DND-41 (cell line): ENCODE results near the gene ROGDI.

ENCODE experiments used
- ATAC-seq: fragments of 200-7000 bp; cut with Tn5 transposase; 3 replicates; pipeline ENCODE4 v1.9.1; 2021; ENCODE audit warnings: low read depth; ENCODE audit not compliant: insufficient read depth
- DNase-seq: peaks from one replicate; pipeline ENCODE4 v3.0.0-alpha.2; 2020
- H2AFZ ChIP-seq: 2 replicates; pipeline ENCODE4 v1.6.0; 2012; ENCODE audit warnings: low read depth, low read length
- H3K27ac ChIP-seq: 2 replicates; pipeline ENCODE4 v1.5.1; 2012; ENCODE audit warnings: low read length, inconsistent platforms
- H3K27me3 ChIP-seq: fragments of 200-600 bp; sonication (generic); 2 replicates; pipeline ENCODE4 v1.6.0; 2012; ENCODE audit warnings: low read length, mild to moderate bottlenecking, inconsistent platforms; ENCODE audit not compliant: insufficient read depth, poor library complexity
- H3K36me3 ChIP-seq: 2 replicates; pipeline ENCODE4 v1.5.1; 2012; ENCODE audit warnings: low read length, inconsistent platforms; ENCODE audit not compliant: insufficient read depth
- H3K4me1 ChIP-seq: 2 replicates; pipeline ENCODE4 v1.5.1; 2012; ENCODE audit warnings: mild to moderate bottlenecking, low read length; ENCODE audit not compliant: insufficient read depth
- H3K4me2 ChIP-seq: 2 replicates; pipeline ENCODE4 v1.6.0; 2012; ENCODE audit warnings: mild to moderate bottlenecking, moderate library complexity, low read length, inconsistent platforms; ENCODE audit not compliant: insufficient read depth
- H3K4me3 ChIP-seq, 2 experiments: fragments of 200-600 bp in 1 of 2; shearing (Covaris generic) in 1 of 2; 2 replicates each; pipeline ENCODE4 v1.5.1; 2012 to 2016; ENCODE audit warnings: inconsistent platforms in 2 of 2, low read length in 2 of 2, mild to moderate bottlenecking in 2 of 2, low read depth in 1 of 2, moderate library complexity in 1 of 2
- H3K79me2 ChIP-seq: 2 replicates; pipeline ENCODE4 v1.6.0; 2012; ENCODE audit warnings: low read length, inconsistent platforms; ENCODE audit not compliant: insufficient read depth
- H3K9ac ChIP-seq: 2 replicates; pipeline ENCODE4 v1.6.0; 2012; ENCODE audit warnings: low read depth, mild to moderate bottlenecking, inconsistent platforms, low read length, moderate library complexity
- H3K9me3 ChIP-seq: 2 replicates; pipeline ENCODE4 v1.5.1; 2012; ENCODE audit warnings: low read length, moderate library complexity, mild to moderate bottlenecking, inconsistent platforms; ENCODE audit not compliant: insufficient read depth, severe bottlenecking
- H4K20me1 ChIP-seq: 2 replicates; pipeline ENCODE4 v1.6.0; 2012; ENCODE audit warnings: low read length; ENCODE audit not compliant: insufficient read depth
- CTCF ChIP-seq: IDR thresholded peaks from 2 replicates; pipeline ENCODE4 v1.5.1; 2012; ENCODE audit warnings: borderline replicate concordance, low read length, moderate library complexity, mild to moderate bottlenecking; ENCODE audit not compliant: poor library complexity, severe bottlenecking; ENCODE audit errors: extremely low read depth
- EZH2 ChIP-seq: IDR thresholded peaks from 3 replicates; pipeline ENCODE4 v1.6.1; 2012; ENCODE audit warnings: borderline replicate concordance, low read depth, mild to moderate bottlenecking, moderate library complexity, low read length, inconsistent platforms; ENCODE audit not compliant: severe bottlenecking

The ROGDI gene

GRCh38 chr16:4749700-4750257 is 52.7 kb downstream of the ROGDI start:
- no peaks in the 10 kb centered on the region for H3K9me3 ChIP-seq
- H3K4me3 ChIP-seq, result no peak overlapping the region
- no peak overlapping the region for H3K9ac ChIP-seq
- no peaks in the 10 kb centered on the region for H3K4me1 ChIP-seq
- no peak for TF ChIP-seq EZH2
- no peak for TF ChIP-seq CTCF
- no peak for DNase-seq
- no peak overlapping the region for H2AFZ ChIP-seq
- no peak for ATAC-seq
- no peak overlapping the region for H3K27ac ChIP-seq
- H3K79me2 ChIP-seq, result no peaks in the 10 kb centered on the region
- H3K36me3 ChIP-seq, result peaks cover 44% of the 10 kb centered on the region
- no peaks in the 10 kb centered on the region for H3K27me3 ChIP-seq
- peaks cover 3% of the 10 kb centered on the region; the same call in 1 of the 2 replicates for H4K20me1 ChIP-seq
- no peak overlapping the region for H3K4me2 ChIP-seq

DNA sequence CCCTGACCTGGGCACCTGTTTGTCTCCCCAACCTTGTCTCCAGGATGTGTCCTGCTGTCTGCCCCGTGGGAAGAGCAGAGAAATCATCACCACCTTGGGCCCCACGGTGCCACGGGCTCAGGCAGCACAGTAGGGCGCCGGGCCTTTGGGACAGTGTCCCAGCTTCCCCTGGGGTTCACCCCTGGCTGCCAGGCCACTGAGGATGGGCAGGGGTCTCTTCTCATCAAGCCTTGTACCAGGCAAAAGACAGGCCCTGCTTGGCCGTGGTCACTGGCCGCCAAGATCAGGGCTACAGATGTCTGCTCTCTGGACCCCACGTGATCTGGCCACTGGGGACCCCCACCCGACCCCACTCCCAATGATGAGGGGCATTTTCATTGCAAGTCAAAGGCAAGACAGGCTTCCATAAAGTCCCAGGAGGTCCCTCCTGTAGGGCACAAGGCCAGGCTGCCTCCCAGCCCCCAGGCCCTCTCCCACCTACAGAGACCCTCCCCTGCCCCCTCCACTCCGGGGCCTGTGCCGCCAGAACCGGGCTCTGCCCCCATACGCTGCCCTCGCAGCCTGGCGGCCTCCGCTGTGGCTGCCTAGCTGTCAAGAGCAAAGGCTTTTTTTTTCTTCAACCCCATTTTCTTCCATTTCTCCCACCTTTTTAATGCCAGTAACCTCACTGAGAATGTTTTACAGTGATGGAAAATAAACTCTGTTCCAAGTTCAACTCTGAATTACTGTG is 53.6 kb downstream of the ROGDI start:
- H3K27ac ChIP-seq, result no peak overlapping the region
- no peak overlapping the region for H3K4me3 ChIP-seq
- H4K20me1 ChIP-seq, result peaks cover 3% of the 10 kb centered on the region; the same call in 1 of the 2 replicates
- DNase-seq, result no peak
- no peak overlapping the region for H2AFZ ChIP-seq
- no peak overlapping the region for H3K9ac ChIP-seq
- TF ChIP-seq EZH2, result no peak
- TF ChIP-seq CTCF, result no peak
- no peaks in the 10 kb centered on the region for H3K4me1 ChIP-seq
- peaks cover 39% of the 10 kb centered on the region for H3K36me3 ChIP-seq
- no peak overlapping the region for H3K4me2 ChIP-seq
- no peak for ATAC-seq
- no peaks in the 10 kb centered on the region for H3K9me3 ChIP-seq
- H3K79me2 ChIP-seq, result no peaks in the 10 kb centered on the region
- H3K27me3 ChIP-seq, result no peaks in the 10 kb centered on the region

DNA sequence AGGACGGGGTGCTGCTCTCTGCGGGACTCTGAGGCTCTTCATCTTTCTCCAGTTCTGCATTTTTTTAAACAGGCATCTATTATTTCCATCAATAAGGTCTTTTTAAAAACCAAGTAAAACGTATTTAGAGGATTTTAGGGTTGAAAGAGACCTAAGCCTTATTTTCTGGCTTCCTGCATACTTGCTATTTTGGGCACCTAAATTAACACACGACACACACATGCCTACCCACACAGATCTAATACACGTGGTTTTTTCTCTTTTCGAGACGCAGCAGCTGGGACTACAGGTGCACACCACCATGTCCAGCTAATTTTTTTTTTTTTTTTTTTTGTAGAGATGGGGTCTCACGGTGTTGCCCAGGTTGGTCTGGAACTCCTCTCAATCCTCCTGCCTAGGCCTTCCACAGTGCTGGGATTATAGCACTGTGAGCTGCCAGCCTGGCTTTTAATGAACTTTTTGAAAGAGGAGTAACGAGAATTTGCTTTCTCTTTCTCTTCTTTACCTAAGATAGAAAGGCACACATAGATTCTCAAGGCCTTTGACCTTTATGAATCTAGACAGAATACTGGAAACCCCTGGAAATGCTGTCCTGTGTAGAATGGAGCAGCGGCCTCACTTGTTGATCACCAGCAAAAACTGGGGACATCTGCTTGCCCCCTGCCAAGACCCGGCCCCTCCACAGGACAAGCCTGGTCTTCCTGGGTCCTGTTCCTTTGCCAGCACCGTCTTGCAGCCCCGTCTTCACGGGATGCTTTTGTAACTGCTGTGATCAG is 54.3 kb downstream of the ROGDI start:
- Histone ChIP-seq H3K27me3 (no peaks in the 10 kb centered on the region), H3K4me1 (no peaks in the 10 kb centered on the region), H4K20me1 (peaks cover 3% of the 10 kb centered on the region; the same call in 1 of the 2 replicates), H3K4me2 (no peak overlapping the region), H2AFZ (no peak overlapping the region), H3K27ac (no peak overlapping the region), H3K9ac (no peak overlapping the region), H3K79me2 (no peaks in the 10 kb centered on the region), H3K36me3 (peaks cover 31% of the 10 kb centered on the region), H3K9me3 (no peaks in the 10 kb centered on the region), H3K4me3 (no peak overlapping the region)
- ATAC-seq (no peak), DNase-seq (no peak)
- TF ChIP-seq CTCF, result no peak
- TF ChIP-seq EZH2, result no peak
